Measurements from ENCODE around the gene AMN1. TPM values are rescaled to one million over a fixed set of nuclear protein-coding genes. Genes with fewer than 3 reads are reported as not detected.
"Not testable (repeated sequence)": the region's sequence is repeated elsewhere in the genome, so short reads cannot be mapped to it uniquely, and the experiment has no call there.

Gene AMN1
- total and polyA plus RNA-seq, 4 donors, result 22.3 to 43.9 (median 39.7) TPM

DNA sequence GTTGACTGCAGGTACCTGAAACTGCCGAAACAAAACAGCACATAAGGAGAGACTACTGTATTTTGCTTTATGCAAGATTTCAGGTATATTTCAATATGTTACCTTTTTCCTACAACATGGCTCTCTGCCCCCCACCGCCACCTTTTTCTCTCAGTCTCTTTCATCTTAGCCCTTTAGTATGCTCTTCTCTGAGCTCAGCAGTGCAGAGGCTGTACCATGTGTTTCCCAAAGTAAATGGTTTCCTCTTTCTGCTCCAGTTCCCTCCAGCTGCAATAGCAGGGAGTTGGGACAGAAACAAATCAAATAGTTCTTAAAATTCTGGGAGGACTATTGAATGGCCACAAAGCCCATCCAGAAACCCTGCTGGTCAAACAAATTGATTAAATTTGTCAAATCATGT, 4.3 kb downstream of the AMN1 start:
- Histone ChIP-seq H3K36me3 (ENCODE audit: control insufficient read depth, insufficient read depth, low read length) (no peaks in the 10 kb centered on the region), H3K27me3 (ENCODE audit: control insufficient read depth, insufficient read depth, low read length) (no peaks in the 10 kb centered on the region), H3K4me1 (ENCODE audit: control insufficient read depth, insufficient read depth, low read length) (peaks cover 8% of the 10 kb centered on the region), H3K4me3 (ENCODE audit: low read depth, low read length) (no peak overlapping the region), H3K27ac (ENCODE audit: low read depth, low read length) (no peak overlapping the region), H3K9me3 (ENCODE audit: control insufficient read depth, insufficient read depth, low read length) (no peaks in the 10 kb centered on the region)
- 63% methylated on average over 1 of the region's 2 CpGs for WGBS (ENCODE audit: insufficient coverage)
- no peak for DNase-seq (ENCODE audit: low read depth in 4 of 6, low spot score in 6 of 6)

DNA sequence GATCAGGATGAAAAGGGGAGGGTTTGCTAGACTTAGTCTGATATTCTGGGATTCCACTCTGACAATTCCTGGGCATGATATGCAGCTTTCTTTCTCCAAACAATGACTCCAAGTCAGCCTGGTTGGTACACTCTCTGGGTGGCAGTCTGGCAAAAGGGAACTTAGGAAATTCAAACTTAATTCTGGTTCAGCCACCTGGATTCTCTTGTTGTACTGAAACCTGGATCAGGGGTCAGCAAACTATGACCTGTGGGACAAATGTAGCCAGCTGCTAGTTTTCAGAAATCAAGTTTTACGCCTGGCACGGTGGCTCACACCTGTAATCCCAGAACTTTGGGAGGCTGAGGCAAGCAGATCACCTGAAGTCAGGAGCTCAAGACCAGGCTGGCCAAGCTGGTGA, 6.2 kb downstream of the AMN1 start:
- Histone ChIP-seq H3K27ac (ENCODE audit: low read depth, low read length) (no peak overlapping the region), H3K4me3 (ENCODE audit: low read depth, low read length) (no peak overlapping the region), H3K4me1 (ENCODE audit: control insufficient read depth, insufficient read depth, low read length) (peaks cover under 1% of the 10 kb centered on the region), H3K9me3 (ENCODE audit: control insufficient read depth, insufficient read depth, low read length) (peaks cover 2% of the 10 kb centered on the region), H3K27me3 (ENCODE audit: control insufficient read depth, insufficient read depth, low read length) (no peaks in the 10 kb centered on the region), H3K36me3 (ENCODE audit: control insufficient read depth, insufficient read depth, low read length) (peaks cover 5% of the 10 kb centered on the region)
- DNase-seq (ENCODE audit: low read depth in 4 of 6, low spot score in 6 of 6), result no peak
- WGBS (ENCODE audit: insufficient coverage), result no CpG with 5 or more reads among the region's 2 CpGs

DNA sequence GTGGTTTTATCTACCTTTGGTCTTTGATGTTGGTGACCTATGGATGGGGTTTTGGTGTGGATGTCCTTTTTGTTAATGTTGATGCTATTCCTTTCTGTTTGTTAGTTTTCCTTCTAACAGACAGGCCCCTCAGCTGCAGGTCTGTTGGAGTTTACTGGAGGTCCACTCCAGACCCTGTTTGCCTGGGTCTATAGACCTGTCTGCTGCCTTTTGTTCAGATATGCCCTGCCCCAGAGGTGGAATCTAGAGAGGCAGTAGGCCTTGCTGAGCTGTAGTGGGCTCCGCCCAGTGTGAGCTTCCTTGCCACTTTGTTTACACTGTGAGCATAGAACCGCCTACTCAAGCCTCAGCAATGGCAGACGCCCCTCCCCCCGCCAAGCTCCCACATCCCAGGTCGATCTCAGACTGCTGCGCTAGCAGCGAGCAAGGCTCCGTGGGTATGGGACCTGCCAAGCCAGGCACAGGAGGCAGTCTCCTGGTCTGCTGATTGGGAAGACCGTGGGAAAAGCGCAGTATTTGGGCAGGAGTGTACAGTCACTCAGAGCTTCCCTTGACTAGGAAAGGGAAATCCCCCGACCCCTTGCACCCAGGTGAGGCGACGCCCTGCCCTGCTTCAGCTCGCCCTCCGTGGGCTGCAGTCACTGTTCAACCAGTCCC, 10.2 kb downstream of the AMN1 start:
- WGBS (ENCODE audit: insufficient coverage), result 92% methylated on average over 15 of the region's 15 CpGs
- not testable (repeated sequence) for H3K9me3 ChIP-seq (ENCODE audit: control insufficient read depth, insufficient read depth, low read length); H3K36me3 ChIP-seq (ENCODE audit: control insufficient read depth, insufficient read depth, low read length); H3K27me3 ChIP-seq (ENCODE audit: control insufficient read depth, insufficient read depth, low read length); H3K4me3 ChIP-seq (ENCODE audit: low read depth, low read length); DNase-seq (ENCODE audit: low read depth in 4 of 6, low spot score in 6 of 6); H3K4me1 ChIP-seq (ENCODE audit: control insufficient read depth, insufficient read depth, low read length); H3K27ac ChIP-seq (ENCODE audit: low read depth, low read length)

DNA sequence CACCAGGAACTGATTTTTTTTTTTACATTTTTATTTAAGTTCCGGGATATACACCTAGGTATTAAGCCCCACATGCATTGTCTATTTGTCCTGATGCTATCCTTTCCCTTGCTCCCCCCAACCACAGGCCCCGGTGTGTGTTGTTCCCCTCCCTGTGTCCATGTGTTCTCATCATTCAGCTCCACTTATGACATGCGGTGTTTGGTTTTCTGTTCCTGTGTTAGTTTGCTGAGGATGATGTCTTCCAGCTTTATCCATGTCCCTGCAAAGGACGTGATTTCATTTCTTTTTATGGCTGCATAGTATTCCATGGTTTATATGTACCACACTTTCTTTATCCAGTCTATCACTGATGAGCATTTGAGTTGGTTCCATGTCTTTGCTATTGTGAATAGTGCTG, 11.8 kb downstream of the AMN1 start:
- H3K4me1 ChIP-seq (ENCODE audit: control insufficient read depth, insufficient read depth, low read length); DNase-seq (ENCODE audit: low read depth in 4 of 6, low spot score in 6 of 6): not testable (repeated sequence)
- WGBS (ENCODE audit: insufficient coverage), result 100% methylated on average over 1 of the region's 4 CpGs

DNA sequence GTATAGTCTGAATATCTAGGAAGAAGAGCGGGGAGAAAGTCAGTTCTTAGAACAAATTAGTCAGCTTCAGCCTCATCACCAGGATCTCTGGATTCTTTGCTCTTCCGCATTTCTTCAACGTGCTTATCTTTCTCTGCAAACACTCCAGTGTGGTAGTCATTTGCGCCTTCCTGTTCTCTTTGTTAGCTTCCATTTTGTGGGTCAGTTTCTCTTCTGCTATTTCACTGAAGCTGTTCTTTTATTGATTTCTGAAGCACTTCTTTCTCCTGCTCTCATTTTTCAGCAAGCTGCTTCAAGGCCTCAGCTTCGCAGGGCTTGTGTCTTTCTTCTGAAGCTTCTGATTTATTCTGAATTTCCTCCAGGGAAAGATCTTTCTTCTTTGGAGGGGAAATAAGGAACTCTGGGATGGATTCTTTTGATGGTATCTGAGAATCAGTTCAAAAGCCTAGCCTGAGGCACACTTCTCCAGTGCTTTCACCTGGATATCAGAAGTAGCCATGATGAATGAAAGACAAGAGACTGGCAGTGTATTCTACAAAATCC, 13.5 kb downstream of the AMN1 start:
- H3K36me3 ChIP-seq (ENCODE audit: control insufficient read depth, insufficient read depth, low read length), result peaks cover 5% of the 10 kb centered on the region
- no peak for DNase-seq (ENCODE audit: low read depth in 4 of 6, low spot score in 6 of 6)
- H3K4me1 ChIP-seq (ENCODE audit: control insufficient read depth, insufficient read depth, low read length), result no peaks in the 10 kb centered on the region
- H3K4me3 ChIP-seq (ENCODE audit: low read depth, low read length), result no peak overlapping the region
- 84% methylated on average over 4 of the region's 5 CpGs for WGBS (ENCODE audit: insufficient coverage)
- peaks cover 2% of the 10 kb centered on the region for H3K9me3 ChIP-seq (ENCODE audit: control insufficient read depth, insufficient read depth, low read length)
- H3K27me3 ChIP-seq (ENCODE audit: control insufficient read depth, insufficient read depth, low read length), result no peaks in the 10 kb centered on the region
- H3K27ac ChIP-seq (ENCODE audit: low read depth, low read length), result no peak overlapping the region

More for the DNA sequence above, 11.8 kb downstream of the AMN1 start:
- not testable (repeated sequence) for H3K27me3 ChIP-seq (ENCODE audit: control insufficient read depth, insufficient read depth, low read length); H3K36me3 ChIP-seq (ENCODE audit: control insufficient read depth, insufficient read depth, low read length); H3K4me3 ChIP-seq (ENCODE audit: low read depth, low read length); H3K27ac ChIP-seq (ENCODE audit: low read depth, low read length); H3K9me3 ChIP-seq (ENCODE audit: control insufficient read depth, insufficient read depth, low read length)

DNA sequence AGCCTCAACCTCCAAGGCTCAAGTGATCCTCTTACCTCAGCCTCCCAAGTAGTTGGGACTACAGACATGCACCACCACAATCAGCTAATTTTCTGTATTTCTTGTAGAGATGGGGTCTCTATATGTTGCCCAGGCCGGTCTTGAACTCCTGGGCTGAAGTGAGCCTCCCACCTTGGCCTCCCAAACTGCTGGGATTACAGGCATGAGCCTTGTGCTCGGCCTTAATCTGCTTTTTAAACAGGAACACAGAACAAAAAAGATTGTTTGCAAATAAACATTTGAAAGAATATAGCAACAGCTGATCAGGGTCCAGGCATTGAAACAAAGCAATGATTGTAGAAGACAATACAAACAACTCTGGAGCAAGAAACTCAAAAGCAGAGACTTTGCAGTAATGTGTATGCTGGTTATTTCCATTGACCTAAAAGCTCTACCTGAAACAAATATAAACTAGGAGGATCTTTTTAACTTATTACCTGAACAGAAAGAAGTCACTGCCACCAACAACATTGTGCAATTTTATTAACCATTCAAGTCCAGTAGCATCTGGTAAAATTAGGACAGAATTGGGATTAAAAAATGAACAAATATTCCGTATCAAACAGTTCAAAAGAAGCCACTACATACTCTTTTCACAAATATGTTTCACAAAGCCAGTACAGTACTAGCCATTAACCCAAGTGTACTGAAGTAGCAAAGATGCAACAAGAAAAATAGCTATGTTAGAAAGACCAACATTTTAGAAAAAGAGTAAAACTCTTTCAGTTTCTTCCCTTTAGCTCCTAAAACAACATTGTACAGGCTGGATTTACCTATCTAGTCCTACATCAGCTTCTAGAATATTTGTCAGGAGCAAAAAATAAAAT, 14.2 kb downstream of the AMN1 start:
- H3K4me3 ChIP-seq (ENCODE audit: low read depth, low read length), result no peak overlapping the region
- H3K36me3 ChIP-seq (ENCODE audit: control insufficient read depth, insufficient read depth, low read length), result peaks cover 5% of the 10 kb centered on the region
- no peak for DNase-seq (ENCODE audit: low read depth in 4 of 6, low spot score in 6 of 6)
- H3K27me3 ChIP-seq (ENCODE audit: control insufficient read depth, insufficient read depth, low read length), result no peaks in the 10 kb centered on the region
- no peaks in the 10 kb centered on the region for H3K4me1 ChIP-seq (ENCODE audit: control insufficient read depth, insufficient read depth, low read length)
- no peak overlapping the region for H3K27ac ChIP-seq (ENCODE audit: low read depth, low read length)
- peaks cover 2% of the 10 kb centered on the region for H3K9me3 ChIP-seq (ENCODE audit: control insufficient read depth, insufficient read depth, low read length)
- WGBS (ENCODE audit: insufficient coverage), result 100% methylated on average over 1 of the region's 3 CpGs

DNA sequence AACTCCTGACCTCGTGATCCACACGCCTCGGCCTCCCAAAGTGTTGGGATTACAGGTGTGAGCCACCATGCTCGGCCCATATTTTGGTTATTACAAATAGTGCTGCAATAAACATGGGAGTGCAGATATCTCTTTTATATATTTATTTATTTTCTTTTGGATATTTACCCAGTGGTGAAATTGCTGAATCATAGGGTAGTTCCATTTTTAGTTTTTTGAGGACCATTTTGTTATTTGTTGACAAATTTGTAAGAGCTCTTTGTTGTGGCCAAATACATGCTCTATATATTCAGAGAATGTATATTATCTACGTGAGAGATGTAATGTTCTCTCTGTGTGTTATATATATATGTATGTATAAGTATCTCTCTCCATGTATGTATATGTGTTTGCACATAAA, 15.9 kb downstream of the AMN1 start:
- no peaks in the 10 kb centered on the region for H3K4me1 ChIP-seq (ENCODE audit: control insufficient read depth, insufficient read depth, low read length)
- no peaks in the 10 kb centered on the region for H3K9me3 ChIP-seq (ENCODE audit: control insufficient read depth, insufficient read depth, low read length)
- no peaks in the 10 kb centered on the region for H3K36me3 ChIP-seq (ENCODE audit: control insufficient read depth, insufficient read depth, low read length)
- H3K27ac ChIP-seq (ENCODE audit: low read depth, low read length), result no peak overlapping the region
- no peaks in the 10 kb centered on the region for H3K27me3 ChIP-seq (ENCODE audit: control insufficient read depth, insufficient read depth, low read length)
- DNase-seq (ENCODE audit: low read depth in 4 of 6, low spot score in 6 of 6), result no peak
- H3K4me3 ChIP-seq (ENCODE audit: low read depth, low read length), result no peak overlapping the region
- WGBS (ENCODE audit: insufficient coverage), result 100% methylated on average over 3 of the region's 5 CpGs

DNA sequence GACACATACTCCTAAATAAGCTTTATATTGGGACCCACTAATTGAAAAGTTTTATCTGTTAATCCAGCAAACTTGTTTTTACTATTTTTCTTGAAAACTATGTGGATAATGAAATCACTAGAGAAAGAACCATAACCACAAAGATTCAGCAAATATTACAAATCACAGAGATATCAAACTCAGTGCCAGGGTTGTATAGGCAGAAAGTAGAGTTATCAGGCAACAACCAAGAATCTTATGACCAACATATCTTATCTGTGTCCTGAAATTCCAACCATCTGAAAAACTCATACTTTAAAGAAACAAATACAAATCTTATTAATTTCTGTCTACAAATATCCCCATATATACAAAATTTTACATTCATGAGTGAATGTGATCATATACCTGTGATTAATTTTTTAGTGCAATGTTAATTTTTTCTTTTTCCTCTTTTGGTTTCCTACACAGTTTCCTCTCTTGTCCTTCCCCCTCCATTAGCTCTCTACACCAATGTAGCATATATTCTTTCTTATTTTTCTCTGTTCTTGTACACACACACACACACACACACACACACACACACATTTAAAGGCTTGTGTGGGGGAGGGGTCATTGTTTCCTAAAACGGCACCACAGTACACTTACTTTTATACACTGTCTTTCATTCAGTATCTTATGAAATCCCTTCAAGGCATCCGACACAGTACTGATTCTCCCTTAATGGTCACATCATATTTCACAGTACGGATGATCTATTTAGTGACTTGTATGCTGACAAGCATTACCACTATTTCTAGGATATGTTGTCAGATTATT, 18.6 kb downstream of the AMN1 start:
- Histone ChIP-seq H3K4me3 (ENCODE audit: low read depth, low read length) (no peak overlapping the region), H3K27ac (ENCODE audit: low read depth, low read length) (no peak overlapping the region), H3K9me3 (ENCODE audit: control insufficient read depth, insufficient read depth, low read length) (no peaks in the 10 kb centered on the region), H3K36me3 (ENCODE audit: control insufficient read depth, insufficient read depth, low read length) (no peaks in the 10 kb centered on the region), H3K4me1 (ENCODE audit: control insufficient read depth, insufficient read depth, low read length) (no peaks in the 10 kb centered on the region), H3K27me3 (ENCODE audit: control insufficient read depth, insufficient read depth, low read length) (no peaks in the 10 kb centered on the region)
- no CpG with 5 or more reads among the region's 3 CpGs for WGBS (ENCODE audit: insufficient coverage)
- no peak for DNase-seq (ENCODE audit: low read depth in 4 of 6, low spot score in 6 of 6)

DNA sequence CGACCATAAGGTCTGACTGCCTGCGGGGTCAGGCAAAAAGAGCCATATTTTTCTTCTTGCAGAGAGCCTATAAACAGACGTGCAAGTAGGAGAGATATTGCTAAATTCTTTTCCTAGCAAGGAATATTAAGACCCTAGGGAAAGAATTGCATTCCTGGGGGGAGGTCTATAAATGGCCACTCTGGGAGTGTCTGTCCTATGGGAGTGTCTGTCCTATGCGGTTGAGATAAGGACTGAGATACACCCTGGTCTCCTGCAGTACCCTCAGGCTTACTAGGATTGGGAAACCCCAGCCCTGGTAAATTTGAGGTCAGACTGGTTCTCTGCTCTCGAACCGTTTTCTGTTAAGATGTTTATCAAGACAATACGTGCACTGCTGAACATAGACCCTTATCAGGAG, 20.7 kb downstream of the AMN1 start:
- DNase-seq (ENCODE audit: low read depth in 4 of 6, low spot score in 6 of 6); H3K27me3 ChIP-seq (ENCODE audit: control insufficient read depth, insufficient read depth, low read length); H3K4me1 ChIP-seq (ENCODE audit: control insufficient read depth, insufficient read depth, low read length); H3K27ac ChIP-seq (ENCODE audit: low read depth, low read length); H3K9me3 ChIP-seq (ENCODE audit: control insufficient read depth, insufficient read depth, low read length); H3K4me3 ChIP-seq (ENCODE audit: low read depth, low read length); H3K36me3 ChIP-seq (ENCODE audit: control insufficient read depth, insufficient read depth, low read length): not testable (repeated sequence)
- 93% methylated on average over 4 of the region's 7 CpGs for WGBS (ENCODE audit: insufficient coverage)

All from spinal cord (tissue), 10 donors.